ENCODE measurements around the gene NFKB2.
A peak's percentile ranks its signal among the peaks of the same experiment; 100 is the strongest.

NFKB2 gene

DNA sequence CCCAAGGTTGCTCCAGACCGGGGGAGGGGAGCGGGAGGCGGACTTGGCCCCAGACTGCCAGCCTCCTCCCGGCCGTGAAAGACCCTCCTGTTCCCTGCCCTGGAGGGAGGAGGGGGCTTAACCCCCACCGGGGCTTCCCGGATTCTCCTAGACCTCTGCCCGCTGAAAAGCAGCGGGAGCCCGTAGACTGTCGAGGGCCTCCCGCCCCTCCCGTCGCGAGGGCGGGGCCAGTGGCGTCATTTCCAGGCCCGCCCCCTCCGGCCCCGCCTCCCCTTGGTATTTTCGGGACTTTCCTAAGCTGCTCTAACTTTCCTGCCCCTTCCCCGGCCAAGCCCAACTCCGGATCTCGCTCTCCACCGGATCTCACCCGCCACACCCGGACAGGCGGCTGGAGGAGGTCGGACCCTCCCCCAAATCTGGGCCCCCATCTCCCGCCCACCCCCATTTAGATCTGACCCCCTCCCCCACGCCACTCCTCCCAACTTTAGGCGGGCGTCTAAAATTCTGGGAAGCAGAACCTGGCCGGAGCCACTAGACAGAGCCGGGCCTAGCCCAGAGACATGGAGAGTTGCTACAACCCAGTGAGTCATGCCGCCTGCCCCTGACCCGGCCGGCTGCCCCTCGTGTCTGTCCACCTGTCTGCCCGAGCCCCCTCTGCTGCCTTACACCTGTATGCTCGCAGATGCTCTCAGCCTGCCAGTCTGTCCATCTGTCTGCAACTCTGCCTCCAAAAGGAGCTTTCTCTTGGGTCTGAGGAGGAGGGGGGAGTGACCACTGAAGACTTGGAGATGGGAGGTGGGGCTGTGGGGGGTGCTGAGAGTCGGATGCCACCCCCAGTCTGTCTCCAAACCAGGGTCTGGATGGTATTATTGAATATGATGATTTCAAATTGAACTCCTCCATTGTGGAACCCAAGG lies at the start of gene NFKB2:
Gene NFKB2, plus strand, starts transcription at position 306 of the 917 bp plus-strand sequence. Its CDS starts 255 bp downstream, at position 561.
- peak; percentile 15 for DNase-seq

DNA sequence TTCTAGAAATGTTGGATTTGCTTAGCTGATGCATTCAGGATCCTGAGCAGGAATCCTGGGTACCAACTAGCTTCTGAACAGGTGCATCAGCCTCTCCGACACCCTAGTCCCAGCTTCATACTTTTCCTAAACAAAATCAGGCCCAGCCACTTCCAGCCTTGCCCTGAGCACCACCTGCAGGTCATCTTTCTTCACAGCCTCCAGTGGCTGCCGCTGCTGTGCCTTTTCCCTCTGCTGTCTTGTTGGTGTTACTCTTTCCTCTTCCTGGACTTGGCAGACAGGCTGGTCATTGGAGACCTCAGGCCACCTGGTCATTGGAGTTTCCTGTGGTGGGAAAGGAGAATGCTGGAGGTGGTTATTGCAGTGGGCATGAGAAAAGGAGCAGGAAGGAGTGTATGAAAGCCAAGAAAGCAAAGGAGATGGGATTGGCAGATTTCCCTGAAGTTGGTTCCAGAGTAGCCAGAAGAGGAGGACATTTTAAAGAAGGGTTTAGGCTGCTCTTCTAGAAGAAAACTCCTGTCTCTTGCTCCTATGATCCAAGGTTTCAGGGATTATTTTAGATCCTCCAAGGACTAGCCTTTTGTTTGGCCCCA lies 48.2 kb upstream of the NFKB2 start:
- DNase-seq: no peak

DNA sequence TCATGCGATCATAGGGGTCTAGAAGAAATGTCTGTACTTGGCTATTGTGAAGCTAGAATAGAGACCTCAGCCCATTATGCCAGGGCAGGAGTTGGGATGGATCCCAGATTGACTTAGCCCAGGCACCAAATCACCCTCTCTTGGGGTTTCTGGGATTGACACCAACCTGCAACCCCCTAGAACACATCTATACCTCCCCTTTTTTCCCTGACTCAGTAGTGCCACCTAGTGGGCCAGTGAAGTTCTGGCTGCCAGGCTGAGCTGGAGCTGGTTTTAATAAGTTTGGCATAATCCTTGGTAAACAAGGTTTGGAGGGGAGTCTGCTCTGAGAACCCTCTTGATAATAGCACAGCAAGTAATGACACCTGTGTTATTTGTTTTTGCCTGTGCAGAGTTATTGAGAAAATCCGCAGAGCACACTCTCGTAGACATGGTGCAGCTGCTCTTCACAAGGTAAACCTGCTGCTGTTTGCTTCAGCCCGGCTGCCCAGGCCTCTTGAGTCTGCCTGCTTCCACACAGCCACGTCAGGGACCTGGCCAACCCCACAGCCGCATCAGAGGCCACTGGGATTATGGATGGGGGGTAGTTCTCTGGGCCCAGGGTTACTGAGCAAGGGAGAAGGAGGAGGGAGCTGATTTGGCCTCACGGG lies 43.3 kb upstream of the NFKB2 start:
- no peak for DNase-seq

DNA sequence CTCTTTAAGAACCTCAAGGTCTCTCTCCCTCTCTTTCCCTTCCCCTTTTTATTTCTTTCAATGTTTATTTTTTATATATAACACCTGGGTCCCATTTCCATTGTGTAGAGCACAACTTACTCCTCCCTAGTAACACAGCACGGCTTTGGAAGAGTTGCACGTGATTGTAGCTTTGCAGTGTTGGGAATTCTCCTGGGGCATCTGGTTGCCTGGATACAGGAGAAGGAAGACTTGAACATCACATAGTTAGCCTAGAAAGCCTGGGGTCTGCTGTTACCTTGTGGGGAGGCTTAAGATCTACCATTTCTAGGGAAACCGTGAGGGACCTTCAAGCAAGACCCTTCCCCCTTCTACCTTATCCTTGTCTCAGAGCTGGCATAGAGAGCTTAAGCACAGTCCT lies 41.1 kb upstream of the NFKB2 start:
- no peak for DNase-seq

DNA sequence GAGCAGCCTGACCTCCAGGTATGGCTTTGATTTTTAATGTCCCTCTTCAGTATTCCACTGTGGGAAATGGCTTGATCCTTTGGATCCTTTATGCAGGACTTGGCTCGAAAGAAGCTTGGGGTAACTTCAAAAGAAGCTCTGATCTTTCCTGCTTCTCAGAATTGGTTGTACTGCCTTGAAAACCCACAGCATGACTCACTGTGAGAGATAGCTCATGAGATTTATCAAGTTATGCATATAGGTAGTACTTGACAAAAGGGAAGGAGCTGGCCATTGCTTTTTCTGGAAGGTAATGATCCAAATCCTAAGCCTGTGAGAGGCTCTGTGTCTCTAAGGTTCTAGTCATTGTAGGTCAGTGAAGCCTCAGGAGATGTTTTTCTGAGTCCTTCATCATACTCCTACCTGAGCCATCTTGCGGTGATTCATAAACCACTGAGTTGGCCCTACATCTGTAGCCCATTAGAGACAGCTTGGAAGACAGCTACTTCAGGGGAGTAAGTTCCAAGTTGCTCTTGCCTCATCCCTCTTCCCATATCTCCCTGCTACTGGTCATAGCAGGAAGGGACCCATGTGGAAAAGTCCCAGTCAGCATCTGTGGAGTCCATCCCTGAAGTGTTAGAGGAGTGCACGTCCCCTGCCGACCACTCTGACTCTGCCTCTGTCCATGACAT lies 36.7 kb upstream of the NFKB2 start:
- DNase-seq: no peak

DNA sequence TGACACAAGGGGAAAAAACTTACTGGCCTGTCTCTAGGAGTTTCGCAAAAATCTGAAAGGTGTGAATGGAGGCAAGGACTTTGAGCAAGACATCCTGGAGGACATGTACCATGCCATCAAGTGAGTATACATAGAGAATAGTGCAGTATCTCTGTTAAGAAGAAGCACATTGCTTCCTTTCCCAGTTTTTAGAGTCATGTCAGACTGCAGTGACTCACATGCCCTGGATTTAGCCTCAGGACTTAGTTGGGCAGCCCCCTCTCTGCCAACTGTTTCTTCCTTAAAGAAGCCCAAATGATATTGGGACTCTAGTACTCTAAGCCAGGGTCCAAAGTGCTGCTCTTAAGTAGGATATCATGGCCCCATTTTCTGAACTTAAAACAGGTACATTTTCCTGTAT lies 28.1 kb upstream of the NFKB2 start:
- DNase-seq: no peak

DNA sequence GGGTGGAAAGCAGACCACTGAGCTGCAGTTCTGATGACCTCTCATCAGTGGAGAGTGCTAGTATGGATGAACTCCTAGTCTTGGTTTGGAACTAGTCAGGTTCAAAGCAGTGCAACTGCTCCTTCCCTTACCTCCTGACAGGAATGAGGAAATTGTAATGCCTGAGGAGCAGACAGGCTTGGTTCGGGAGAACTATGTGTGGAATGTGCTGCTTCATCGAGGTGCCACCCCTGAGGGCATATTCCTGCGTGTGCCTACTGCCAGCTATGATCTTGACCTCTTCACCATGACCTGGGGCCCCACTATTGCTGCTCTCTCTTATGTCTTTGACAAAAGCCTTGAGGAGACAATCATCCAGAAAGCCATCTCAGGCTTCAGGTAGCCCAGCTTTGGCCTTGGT lies 27.4 kb upstream of the NFKB2 start:
- no peak for DNase-seq

DNA sequence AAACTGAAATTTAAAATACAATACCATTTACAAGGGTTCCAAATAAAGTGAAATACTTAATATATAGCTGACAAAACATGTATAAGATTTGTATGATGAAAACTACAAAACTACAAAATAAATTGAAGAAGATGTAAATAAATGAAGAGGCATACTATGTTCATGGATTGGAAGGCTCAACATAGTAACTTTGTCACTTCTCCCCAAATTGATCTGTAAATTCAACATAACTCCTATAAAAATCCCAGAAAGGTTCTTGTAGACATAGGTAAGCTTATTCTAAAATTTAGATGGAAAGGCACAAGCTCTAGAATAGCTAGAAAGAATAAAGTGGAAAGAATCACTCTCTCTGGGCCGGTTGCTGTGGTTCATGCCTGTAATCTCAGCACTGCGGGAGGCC lies 24.2 kb upstream of the NFKB2 start:
- DNase-seq: no peak

DNA sequence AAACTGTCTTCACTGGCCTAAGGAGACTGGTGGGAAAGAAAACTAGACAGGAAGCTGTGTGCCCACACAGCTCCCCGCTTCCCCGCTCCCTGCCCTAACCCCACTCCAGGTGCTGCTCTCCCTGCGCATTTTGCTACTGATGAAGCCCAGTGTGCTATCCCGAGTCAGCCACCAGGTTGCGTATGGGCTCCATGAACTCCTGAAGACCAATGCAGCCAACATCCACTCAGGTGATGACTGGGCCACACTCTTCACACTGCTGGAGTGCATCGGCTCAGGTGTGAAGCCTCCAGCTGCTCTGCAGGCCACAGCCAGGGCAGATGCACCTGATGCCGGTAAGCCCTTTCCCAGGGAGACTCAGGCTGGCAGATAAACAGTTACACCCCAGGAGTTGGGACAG lies 20.3 kb upstream of the NFKB2 start:
- DNase-seq: no peak

DNA sequence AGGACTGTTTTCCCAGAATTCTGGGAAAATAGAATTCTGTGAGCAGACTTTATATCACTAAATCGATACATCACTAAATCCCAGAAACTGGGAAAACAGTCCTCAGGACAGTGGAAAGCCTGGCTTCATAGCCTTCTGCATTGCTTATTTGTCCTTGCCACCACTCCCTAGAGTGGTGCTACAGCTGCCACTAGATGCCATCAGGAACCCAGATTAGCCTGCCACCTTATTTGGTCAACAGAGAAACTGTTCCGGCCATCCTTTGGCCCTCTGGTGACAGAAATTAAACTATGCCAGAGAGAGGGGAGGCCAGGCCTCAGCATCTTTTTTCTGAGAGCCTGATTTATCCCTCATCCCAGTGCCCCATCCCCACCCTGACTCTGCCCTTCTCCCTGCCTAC lies 19.6 kb upstream of the NFKB2 start:
- no peak for DNase-seq

DNA sequence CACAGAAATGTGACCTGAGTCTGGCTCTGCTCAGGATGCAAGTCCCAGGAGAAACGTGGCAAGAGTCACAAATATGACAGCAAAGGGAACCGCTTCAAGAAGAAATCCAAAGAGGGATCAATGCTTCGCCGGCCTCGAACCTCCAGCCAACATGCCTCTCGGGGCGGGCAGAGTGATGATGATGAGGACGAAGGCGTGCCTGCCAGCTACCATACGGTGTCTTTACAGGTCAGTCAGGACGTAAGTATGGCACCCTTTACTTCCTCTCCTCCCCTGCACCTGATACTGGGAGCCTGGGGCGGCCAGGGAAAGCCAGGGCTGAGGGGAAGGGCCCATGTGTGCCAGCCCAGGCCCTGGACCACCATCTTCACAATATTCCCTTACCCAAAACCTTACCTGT lies 18.6 kb upstream of the NFKB2 start:
- DNase-seq: no peak

DNA sequence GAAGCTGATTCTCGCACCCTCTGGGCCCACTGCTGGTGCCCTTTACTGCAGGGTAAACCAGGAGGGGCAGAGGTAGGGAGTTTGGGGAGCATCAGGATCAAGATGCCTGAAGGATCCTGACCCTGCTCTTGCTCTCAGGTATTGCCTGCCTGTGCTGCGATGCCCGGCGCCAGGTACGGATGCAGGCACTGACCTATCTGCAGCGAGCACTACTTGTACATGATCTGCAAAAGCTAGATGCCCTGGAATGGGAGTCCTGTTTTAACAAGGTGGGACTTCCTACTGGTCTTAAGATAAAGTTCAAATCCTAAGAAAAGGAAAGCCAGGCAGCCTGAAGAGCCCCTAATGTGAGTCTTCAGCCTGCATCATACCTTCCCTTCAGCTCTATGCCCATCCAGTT lies 16.1 kb upstream of the NFKB2 start:
- no peak for DNase-seq

DNA sequence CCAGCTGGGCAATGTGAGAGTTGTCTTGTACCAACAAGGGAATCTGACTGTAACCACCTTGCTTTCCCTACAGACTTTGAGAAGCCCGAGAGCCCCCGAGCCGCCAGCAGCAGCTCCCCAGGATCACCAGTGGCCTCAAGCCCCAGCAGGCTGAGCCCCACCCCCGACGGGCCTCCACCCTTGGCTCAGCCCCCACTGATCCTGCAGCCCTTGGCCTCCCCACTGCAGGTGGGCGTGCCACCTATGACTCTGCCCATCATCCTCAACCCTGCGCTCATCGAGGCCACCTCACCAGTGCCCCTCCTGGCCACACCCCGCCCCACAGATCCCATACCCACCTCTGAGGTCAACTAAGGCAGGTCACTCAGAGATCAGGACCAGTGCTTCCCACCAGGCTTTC lies 13.5 kb upstream of the NFKB2 start:
- no peak for DNase-seq

DNA sequence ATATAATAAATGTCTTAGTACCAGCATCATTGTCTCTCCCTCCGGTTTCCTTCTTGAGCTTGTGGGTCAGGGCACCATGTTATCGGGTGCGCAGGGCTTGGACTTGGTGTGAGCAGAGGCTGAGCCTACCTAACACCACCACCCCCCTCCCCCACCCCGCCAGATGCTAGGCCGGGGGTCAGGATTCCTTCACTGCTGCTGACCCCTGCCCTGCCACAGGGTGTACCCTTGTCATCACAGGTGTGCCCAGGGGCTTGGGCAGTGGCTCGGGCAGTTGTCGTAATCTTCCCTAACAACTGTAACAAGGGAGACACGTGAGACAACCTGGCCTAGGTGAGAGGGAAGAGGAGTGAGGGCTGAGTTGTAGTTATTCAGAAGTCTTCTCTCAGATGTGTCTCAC lies 12.6 kb upstream of the NFKB2 start:
- DNase-seq: no peak

DNA sequence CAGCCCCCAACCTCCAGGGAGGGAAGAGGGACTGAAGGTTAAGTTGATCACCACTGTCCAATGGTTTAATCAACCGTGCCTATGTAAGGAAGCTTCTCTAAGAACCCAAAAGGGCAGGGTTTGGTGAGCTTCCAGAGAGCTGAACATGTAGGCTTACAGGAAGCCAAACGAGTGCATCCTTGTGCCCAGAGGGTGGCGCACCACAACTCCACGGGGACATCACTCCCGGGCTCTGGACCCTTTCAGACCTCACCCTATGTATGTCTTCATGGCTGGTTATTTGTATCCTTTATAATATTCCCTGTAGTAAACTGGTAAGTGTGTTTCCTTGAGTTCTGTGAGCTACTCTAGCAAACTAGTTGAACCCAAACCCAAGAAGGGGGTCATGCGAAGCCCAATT lies 11.5 kb upstream of the NFKB2 start:
- DNase-seq: no peak

DNA sequence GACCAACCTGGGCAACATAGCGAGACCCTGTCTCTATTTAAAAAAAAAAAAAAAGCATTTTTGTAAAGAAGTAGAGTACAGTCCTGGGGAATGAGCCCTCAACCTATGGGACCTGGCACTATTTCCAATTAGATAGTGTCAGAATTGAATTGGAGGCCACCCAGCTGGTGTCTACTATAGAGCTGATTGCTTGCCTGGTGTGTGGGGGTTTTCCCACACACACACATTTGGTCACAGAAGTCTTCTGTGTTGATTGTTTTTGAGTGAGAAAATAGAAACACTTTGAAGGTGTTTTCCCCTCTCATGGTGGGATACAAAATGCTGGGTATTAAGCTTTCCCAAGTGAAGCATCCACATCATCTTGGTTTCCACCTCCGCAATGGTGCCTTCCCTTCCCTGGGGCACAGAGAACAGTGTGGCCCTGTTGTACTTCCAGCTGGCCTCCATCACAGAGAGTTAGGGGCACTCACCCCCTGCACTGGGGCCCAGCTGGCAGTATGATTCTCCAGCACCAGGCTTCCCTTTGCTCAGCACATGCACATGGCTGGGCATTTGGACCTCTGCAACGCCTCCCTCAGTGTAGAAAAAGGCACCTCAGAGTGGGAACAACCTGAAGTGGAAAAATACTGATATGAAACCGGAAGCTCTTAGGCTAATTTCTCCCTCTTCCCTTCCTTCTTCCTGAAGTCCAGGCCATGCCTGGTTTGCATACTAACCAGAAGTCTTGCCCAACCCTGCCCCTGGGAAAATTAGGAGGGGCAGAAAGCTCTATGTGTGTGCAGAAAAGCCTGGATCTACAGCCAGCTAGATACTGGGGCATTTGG lies 10.7 kb upstream of the NFKB2 start:
- no peak for DNase-seq

DNA sequence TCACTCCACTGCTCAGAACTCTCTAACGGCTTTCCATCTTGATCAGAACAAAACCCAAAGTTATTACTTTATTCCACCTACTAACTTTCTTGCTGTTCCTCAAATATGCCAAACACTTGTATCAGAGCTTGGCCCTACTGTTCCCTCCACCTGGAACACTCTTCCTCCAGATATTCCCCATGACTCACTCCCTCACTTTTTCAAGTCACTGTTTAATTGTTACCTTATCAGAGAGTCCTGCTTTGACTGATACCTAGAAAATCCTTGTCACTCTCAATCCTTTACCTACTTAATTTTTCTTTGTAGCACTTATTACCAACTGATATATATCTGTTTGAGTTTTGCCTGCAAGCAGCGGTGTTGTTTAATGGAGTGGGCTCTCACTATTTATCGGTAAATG lies 5.6 kb upstream of the NFKB2 start:
- DNase-seq: no peak

DNA sequence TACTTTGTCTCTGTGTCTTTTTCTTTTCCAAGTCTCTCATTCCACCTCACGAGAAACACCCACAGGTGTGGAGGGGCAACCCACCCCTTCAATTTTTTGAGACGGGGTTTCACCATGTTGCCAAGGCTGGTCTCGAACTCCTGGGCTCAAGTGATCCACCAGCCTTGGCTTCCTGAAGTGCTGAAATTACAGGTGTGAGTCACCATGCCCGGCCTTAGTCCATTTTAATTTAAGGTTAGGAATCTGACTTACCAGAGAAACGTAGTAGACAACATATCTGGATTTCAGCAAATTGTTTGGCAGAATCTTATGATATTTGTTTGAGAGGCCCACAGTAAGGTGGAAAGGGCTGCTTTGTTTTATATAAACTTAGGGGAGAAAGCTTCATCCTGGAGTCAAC lies 3.2 kb upstream of the NFKB2 start:
- DNase-seq: no peak

DNA sequence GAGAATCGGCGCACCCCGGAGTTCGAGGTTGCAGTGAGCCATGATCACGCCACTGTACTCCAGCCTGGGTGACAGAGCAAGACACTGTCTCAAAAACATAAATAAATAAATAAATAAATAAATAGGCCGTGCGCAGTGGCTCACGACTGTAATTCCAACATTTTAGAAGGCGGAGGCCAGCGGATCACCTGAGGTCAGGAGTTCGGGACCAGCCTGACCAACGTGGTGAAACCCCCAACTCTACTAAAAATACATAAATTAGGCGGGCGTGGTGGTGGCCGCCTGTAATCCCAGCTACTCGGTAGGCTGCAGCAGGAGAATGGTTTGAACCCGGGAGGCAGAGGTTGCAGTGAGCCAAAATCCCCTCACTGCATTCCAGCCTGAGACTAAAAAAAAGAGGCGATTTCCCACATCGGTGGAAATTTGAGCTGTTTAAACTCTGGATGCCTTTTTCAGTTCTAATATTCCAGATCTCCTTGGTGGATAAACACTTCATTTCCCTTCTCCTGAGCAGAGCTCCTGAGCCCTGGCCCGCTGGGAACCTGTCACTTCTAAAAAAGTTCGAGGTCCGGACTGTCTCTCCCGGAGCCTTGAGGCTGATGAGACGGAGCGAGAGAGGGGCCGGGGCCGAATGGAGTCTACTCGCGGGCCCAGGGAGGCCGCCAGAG lies 2.0 kb upstream of the NFKB2 start:
- DNase-seq: peak; percentile 74

DNA sequence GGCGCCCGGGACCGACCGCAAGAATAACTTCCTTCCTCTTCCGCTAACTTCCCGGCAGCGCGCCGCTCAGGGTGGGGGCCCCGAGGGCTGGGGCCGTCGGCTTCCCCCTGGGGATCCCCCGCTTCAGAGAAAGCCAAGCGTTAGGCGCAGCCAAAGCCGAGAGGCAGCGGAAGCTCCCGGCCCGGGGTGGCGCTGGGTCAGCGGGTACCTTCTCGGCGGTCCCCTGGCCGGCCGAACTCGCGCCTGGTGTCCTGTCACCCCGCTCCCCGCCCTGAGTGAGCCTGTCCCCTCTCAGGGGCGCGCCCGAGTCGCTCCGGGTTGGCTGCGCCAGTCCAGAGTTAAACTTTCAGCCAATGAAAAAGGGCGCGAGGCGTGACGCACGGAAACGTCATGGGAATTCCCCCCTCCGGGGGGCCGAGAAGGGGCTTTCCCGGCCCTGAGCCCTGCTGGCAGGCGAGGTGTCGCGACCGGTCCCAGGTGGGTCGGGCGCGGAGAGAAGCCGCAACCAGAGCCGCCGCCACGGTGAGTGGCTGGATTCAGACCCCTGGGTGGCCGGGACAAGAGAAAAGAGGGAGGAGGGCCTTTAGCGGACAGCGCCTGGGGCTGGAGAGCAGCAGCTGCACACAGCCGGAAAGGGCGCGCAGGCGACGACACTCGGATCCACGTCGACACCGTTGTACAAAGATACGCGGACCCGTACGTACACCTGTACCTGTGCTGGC lies 1.3 kb upstream of the NFKB2 start:
- DNase-seq: peak; percentile 87

DNA sequence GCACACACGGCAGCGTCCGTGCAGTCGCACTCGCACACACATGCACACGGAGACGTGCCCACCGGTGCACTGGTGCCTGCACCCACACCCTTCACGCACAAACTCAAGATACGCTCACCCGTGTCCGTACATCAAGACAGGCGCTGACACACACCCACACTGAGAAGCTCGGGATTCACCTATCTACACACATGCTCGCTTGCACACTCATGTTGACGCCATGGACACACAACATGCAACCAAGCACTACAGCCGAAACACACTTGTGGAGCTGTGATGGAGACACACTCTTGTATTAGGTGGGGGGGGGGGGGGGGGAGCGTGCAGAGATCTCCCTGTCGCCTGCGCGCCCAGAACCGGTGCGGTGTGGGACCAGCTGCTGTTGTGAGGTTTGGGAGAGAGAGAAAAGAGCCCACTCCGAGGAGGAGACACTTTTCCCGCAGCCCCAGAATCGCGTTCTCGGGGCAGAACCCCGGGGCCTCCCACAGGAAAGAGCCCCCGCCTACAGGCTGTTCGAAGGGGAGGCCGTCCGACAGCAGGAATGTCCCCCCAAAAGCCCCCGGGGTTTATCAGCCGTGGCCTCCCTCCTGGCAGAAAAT lies 605 bp upstream of the NFKB2 start:
- peak; percentile 63 for DNase-seq
